HG02623 (cell line): ENCODE data around the gene TAF15.

Experiments used
- ATAC-seq: cut with Tn5 transposase; IDR thresholded peaks from one replicate; pipeline ENCODE4 v1.9.1; 2021; ENCODE audit warnings: moderate library complexity; ENCODE audit not compliant: unreplicated experiment

TAF15 gene

GRCh38 chr17:35808962-35809854 lies at the start of gene TAF15:
Gene TAF15, plus strand, starts transcription at chr17:35809484. Its CDS starts 86 bp downstream, at chr17:35809570.
- peak; percentile 88 for ATAC-seq

GRCh38 chr17:35760587-35760986 lies 48.7 kb upstream of the TAF15 start, which contains the start of gene C17orf50:
Gene C17orf50, plus strand, starts transcription at chr17:35760887. Its CDS starts 55 bp downstream, at chr17:35760942.
- ATAC-seq = no peak

- no peak for ATAC-seq
Measured at GRCh38 chr17:35761601-35762000, 47.7 kb upstream of the TAF15 start.

- ATAC-seq = no peak
Measured at GRCh38 chr17:35763767-35764122, 45.5 kb upstream of the TAF15 start.

- peak; percentile 90 for ATAC-seq
Measured at GRCh38 chr17:35764123-35764991, 44.9 kb upstream of the TAF15 start.

- no peak for ATAC-seq
Measured at GRCh38 chr17:35765086-35765710, 44.1 kb upstream of the TAF15 start.

GRCh38 chr17:35765756-35766488 lies 43.4 kb upstream of the TAF15 start:
- no peak for ATAC-seq

- no peak for ATAC-seq
Measured at GRCh38 chr17:35766489-35766877, 42.8 kb upstream of the TAF15 start.

- ATAC-seq = no peak
Measured at GRCh38 chr17:35766903-35767510, 42.3 kb upstream of the TAF15 start.

- no peak for ATAC-seq
Measured at GRCh38 chr17:35768797-35769196, 40.5 kb upstream of the TAF15 start.

GRCh38 chr17:35769895-35770486 lies 39.3 kb upstream of the TAF15 start:
- no peak for ATAC-seq

GRCh38 chr17:35773129-35773528 lies 36.2 kb upstream of the TAF15 start:
- no peak for ATAC-seq

GRCh38 chr17:35773679-35774425 lies 35.4 kb upstream of the TAF15 start:
- ATAC-seq = no peak

GRCh38 chr17:35774499-35774898 lies 34.8 kb upstream of the TAF15 start:
- no peak for ATAC-seq

- ATAC-seq = no peak
Measured at GRCh38 chr17:35775039-35775438, 34.2 kb upstream of the TAF15 start.

- no peak for ATAC-seq
Measured at GRCh38 chr17:35775583-35775982, 33.7 kb upstream of the TAF15 start.

- no peak for ATAC-seq
Measured at GRCh38 chr17:35778641-35779196, 30.6 kb upstream of the TAF15 start.

- no peak for ATAC-seq
Measured at GRCh38 chr17:35780950-35781349, 28.3 kb upstream of the TAF15 start.

- ATAC-seq = no peak
Measured at GRCh38 chr17:35784895-35785294, 24.4 kb upstream of the TAF15 start.
